Activated T-helper 1 cell treated with anti-CD3 and anti-CD28 coated beads, Interleukin-2, amount 50 U/mL, for 16 hours (primary cell): ENCODE measurements around the gene AKNAD1.

Experiments used
- DNase-seq, 2 donors: peaks; one replicate each; pipeline ENCODE4 v3.0.0-alpha.2; 2020; ENCODE audit warnings: low read depth in 1 of 2, low spot score in 1 of 2

Gene AKNAD1

DNA sequence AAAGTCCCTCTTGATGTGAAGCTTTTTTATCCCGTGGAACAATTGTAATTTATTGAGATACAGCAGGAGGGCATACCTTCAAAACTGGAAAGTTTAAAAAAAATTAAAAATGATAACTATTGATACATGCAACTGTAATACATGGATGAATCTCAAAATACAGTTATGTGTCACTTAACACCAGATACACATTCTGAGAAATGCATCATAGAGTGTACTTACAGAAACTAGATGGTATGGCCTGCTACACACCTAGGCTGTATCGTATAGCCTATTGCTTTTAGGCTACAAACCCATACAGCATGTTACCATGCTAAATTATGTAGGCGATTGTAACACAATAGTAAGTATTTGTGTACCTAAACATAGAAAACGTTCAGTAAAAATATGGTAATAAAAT, 7.1 kb upstream of the AKNAD1 start:
- no peak for DNase-seq

GRCh38 chr1:108862698-108863477, 6.0 kb upstream of the AKNAD1 start:
- DNase-seq = no peak

GRCh38 chr1:108862017-108862610, 5.2 kb upstream of the AKNAD1 start:
- no peak for DNase-seq

- DNase-seq = no peak
These were observed 4.7 kb upstream of the AKNAD1 start for GRCh38 chr1:108861566-108861965.

- no peak for DNase-seq
These were observed 3.5 kb upstream of the AKNAD1 start for GRCh38 chr1:108860190-108860907.

GRCh38 chr1:108858230-108858950, 1.5 kb upstream of the AKNAD1 start:
- no peak for DNase-seq

GRCh38 chr1:108854221-108855019, 2.5 kb downstream of the AKNAD1 start:
- no peak for DNase-seq

DNA sequence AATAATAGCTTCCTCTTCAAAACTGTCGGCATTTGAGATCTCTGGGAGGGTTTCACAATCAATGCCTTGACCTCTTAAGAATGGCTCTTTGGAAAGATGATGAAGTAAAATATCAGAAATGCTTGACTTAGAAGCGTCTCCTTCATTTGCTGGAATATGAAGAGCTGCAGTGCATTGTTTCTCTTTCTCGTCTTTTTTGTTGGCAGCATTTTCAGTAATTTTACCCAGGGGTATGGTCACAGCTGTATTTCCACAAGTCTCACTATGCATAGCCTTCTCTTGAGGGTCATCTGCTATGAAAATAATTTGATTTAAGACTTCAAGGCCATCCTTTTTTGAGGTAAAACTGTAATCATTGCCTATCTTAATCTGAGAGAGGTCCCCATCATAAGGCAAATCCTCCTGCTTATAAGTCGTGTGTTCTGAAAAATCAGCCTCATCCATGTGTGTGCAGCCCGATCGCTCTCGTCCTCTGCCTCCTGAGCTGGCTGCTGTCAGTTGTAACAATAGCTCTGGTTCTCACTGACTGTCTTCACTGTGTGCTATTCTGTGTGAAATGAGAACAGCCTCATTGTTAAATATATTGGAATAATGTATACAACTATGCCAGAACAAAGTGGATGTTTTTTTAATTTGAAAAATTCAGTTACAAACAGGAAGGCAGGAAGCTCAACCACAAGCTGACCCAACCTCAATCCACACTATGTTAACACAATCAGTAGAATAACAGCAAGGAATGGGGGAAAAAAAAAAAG, 4.5 kb downstream of the AKNAD1 start:
- no peak for DNase-seq

DNA sequence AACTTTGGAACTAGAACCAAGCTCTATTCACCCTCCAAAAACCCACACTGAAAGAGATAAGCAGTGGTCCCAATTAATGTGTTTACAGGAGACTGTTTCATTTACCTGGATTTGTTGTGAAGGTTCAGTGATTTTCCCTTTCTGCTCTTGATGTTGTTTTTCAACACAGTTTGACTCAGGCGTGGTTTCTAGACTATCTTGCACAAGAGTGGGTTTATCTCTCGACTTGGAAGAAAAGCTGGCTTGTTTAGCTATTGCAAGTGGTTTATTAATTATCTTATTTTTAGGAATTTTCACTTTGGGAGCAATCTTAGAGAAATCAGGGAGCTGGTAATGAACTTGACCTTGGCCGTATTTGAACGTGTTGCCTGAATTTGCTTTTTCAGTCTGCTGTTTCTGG, 5.3 kb downstream of the AKNAD1 start:
- no peak for DNase-seq

DNA sequence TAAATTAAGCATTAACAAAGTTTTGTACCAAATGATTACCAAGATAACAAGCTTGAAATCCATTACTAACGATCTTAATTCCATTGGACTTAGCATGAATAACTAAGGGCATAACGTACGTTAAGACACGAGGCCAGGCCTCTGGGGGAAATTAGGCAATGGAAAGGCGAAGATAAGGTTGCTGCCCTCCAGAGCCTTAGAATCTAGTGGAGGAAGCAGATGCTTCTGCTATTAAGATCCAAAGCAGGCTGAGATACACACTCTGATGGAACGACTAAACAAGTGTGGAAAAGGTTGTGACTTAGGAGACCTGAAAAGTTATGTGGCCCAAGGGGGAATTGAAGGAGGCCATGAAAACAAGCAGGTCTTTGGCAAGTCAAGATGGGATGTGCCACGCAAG, 6.0 kb downstream of the AKNAD1 start:
- no peak for DNase-seq

DNA sequence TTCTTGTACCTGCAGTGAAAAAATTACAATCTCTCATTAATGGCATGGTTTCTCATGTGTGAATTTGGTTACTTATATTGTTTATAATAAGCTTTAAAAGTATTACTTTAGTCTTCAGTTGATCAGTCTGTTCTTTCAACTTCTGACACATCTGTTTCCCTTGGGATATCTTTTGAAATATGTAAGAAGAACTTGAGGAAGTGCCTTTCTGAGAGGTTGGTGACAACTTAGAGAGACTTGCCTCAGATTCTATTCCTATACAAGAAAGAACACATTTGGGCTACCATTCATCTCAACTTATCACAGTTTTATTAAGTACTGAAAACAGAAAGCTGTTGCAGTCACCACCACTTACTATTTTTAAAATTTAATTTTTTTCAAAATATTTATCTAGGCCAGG, 8.1 kb downstream of the AKNAD1 start:
- no peak for DNase-seq

DNA sequence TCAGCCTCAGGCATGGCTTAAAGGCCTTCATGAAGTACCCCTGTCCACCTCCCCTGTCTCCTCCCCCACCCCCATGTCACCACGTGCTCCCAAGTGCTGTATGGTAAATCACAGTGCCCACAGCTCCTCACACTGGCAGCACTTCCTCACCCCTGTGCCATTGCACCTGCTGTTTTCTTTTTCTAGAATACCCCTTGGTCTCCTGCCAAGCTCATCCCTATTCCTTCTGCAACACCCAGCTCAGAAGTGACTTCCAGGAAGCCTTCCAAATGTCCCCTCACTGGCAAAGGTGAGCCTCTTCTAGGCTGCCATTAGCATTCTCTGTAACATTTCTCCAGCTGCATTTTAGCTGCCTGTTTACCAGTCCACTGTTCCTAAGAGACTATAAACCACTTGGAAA, 9.4 kb downstream of the AKNAD1 start:
- DNase-seq = no peak

- DNase-seq = no peak
These were observed 10.9 kb downstream of the AKNAD1 start for GRCh38 chr1:108845991-108846390.

- no peak for DNase-seq
These were observed 11.4 kb downstream of the AKNAD1 start for GRCh38 chr1:108845446-108845845.

DNA sequence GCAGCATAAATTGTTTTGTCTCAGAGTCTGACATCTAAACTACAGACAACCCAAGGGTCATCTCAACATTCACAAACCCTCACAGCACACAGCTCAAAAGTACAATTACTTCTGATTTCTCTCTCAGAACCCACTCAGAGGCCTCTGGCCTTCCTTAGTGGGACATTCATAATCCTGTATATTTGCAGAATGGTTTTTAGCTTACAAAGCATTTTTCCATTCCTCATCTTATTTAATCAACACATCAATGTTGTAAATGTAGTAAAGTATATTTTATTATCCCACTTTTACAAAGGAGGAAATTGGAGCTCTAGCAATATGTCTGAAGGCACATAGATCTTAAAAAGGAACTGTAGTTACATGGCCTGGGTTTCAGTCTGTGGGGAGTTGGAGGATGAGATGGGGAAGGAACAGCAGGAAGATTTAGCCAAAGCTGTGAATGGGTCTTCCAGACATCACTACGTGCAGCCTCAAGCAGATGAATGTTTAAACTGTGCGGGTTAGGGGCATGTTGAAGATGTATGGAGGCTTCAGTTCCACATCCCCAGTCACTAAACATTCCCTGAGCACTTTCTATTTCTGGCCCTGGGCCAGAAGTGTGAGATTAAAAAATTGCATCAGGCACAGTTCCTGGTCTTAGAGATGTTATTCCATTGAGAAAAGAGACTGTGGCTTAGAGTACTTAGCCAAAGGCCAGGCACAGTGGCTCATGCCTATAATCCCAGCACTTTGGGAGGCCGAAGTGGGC, 13.3 kb downstream of the AKNAD1 start:
- DNase-seq = no peak

DNA sequence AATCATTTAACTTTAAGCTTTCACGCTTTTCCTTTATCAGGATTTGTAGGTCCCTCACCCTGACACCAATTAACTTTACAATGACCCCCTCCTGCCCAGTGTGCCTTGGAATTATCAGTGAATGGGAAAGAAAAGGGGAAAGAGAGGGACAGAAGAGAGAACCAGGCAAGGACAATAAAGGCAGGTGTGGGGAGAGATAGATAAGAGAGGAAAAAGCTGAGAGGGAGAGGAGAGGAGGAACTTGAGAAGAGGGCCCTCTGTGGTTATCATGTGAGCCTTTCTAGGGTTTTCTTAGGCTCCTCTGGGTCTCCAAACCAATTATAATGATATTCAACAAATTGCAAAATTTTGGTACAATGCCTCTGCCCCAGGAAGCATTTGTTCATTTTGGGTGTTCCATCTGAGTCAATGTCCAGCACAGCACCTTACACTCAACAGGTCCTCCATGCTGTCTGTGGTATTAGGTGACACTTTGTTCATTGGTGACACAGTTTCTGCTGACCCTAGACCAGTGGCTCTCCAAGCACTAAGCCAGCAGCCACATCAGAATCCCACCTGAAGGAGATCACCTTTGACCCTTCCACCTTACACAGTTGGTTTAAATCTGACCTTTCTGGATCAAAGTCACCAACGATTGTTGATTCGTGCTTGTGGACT, 14.2 kb downstream of the AKNAD1 start:
- DNase-seq = no peak

DNA sequence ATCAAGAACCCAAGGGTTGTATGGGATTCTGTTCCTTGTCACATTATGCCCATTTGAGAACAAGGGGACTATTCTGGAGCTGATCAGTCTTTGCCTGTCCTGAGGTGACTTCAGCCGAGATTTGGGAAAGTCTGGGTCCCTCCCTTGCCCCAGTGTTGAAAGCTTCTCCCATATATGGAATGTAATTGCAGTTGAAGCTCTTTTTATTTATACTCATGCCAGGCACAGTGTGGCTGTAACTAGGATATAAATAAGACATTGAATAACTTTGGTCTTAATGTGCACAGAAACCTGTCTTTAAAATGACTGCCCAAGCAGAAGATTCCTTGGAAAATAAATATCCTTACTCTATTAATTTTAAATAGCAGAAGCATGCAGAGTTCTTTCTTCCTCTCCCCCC, 15.2 kb downstream of the AKNAD1 start:
- DNase-seq = no peak

- DNase-seq = no peak
These were observed 24.0 kb downstream of the AKNAD1 start for GRCh38 chr1:108832929-108833328.

GRCh38 chr1:108831225-108831624, 25.7 kb downstream of the AKNAD1 start:
- DNase-seq = no peak
